ENCODE data around the gene EXOC2.

EXOC2 gene

GRCh38 chr6:492816-493414 lies 200.0 kb downstream of the EXOC2 start:
- DNase-seq = no peak

- DNase-seq = no peak
Observed at GRCh38 chr6:492178-492577, 200.8 kb downstream of the EXOC2 start.

- no peak for DNase-seq
Observed at GRCh38 chr6:491233-491632, 201.7 kb downstream of the EXOC2 start.

- no peak for DNase-seq
Observed at GRCh38 chr6:490251-491037, 202.5 kb downstream of the EXOC2 start.

GRCh38 chr6:489762-490161 lies 203.2 kb downstream of the EXOC2 start:
- no peak for DNase-seq

- DNase-seq = no peak
Observed at GRCh38 chr6:489001-489400, 203.9 kb downstream of the EXOC2 start.

- no peak for DNase-seq
Observed at GRCh38 chr6:487956-488355, 205.0 kb downstream of the EXOC2 start.

- DNase-seq = no peak
Observed at GRCh38 chr6:485655-486170, 207.2 kb downstream of the EXOC2 start.

- no peak for DNase-seq
Observed at GRCh38 chr6:484746-485145, 208.2 kb downstream of the EXOC2 start.

- DNase-seq = no peak
Observed at GRCh38 chr6:484086-484745, 208.7 kb downstream of the EXOC2 start.

GRCh38 chr6:475314-475713 lies 217.6 kb downstream of the EXOC2 start:
- no peak for DNase-seq

GRCh38 chr6:474453-475185 lies 218.3 kb downstream of the EXOC2 start:
- DNase-seq = peak; percentile 49

GRCh38 chr6:473768-474452 lies 219.0 kb downstream of the EXOC2 start:
- no peak for DNase-seq

- no peak for DNase-seq
Observed at GRCh38 chr6:473356-473755, 219.6 kb downstream of the EXOC2 start.

- DNase-seq = no peak
Observed at GRCh38 chr6:470901-471448, 222.0 kb downstream of the EXOC2 start.

- DNase-seq = no peak
Observed at GRCh38 chr6:470051-470900, 222.7 kb downstream of the EXOC2 start.

- DNase-seq = no peak
Observed at GRCh38 chr6:467671-468082, 225.3 kb downstream of the EXOC2 start.

GRCh38 chr6:467111-467510 lies 225.8 kb downstream of the EXOC2 start:
- no peak for DNase-seq

GRCh38 chr6:466564-466963 lies 226.4 kb downstream of the EXOC2 start:
- DNase-seq = no peak

- no peak for DNase-seq
Observed at GRCh38 chr6:465531-466348, 227.2 kb downstream of the EXOC2 start.

All from activated CD4-positive, alpha-beta T cell treated with anti-CD3 and anti-CD28 coated beads for 1 hour (primary cell).